ENCODE data around the gene CASKIN2. TPM values are rescaled to one million over a fixed set of nuclear protein-coding genes. Genes with fewer than 3 reads are reported as not detected.

The CASKIN2 gene
- total and polyA plus RNA-seq, 2 of the 4 experiments (the other 2 are of a cell fraction) = 2.9 to 6.9 TPM

GRCh38 chr17:75493476-75494129 lies 21.7 kb downstream of the CASKIN2 start:
- H3K4me1 ChIP-seq (ENCODE audit: control insufficient read depth, insufficient read depth, low read length) = no peaks in the 10 kb centered on the region
- H4K20me1 ChIP-seq (ENCODE audit: insufficient read depth, low read length) = no peaks in the 10 kb centered on the region; the same call in 1 of the 2 replicates
- H2AFZ ChIP-seq (replicated peaks; ENCODE audit: low read length, poor library complexity) = no peak overlapping the region
- no peak overlapping the region for H3K4me3 ChIP-seq (ENCODE audit: insufficient read depth, low read depth, low read length)
- ATAC-seq (ENCODE audit: low read depth) = no peak
- H2AK5ac ChIP-seq (ENCODE audit: low read depth, low read length) = no peak overlapping the region
- no peak overlapping the region for H3K4me2 ChIP-seq (ENCODE audit: low read depth, low read length)
- no peak overlapping the region for H4K8ac ChIP-seq (ENCODE audit: low read depth in 2 of 2, low read length in 2 of 2)
- no peak for DNase-seq
- H2BK120ac ChIP-seq (ENCODE audit: low read depth, low read length) = no peak overlapping the region
- H3K23ac ChIP-seq (ENCODE audit: low read depth, low read length) = no peak overlapping the region
- no peak overlapping the region for H4K5ac ChIP-seq (ENCODE audit: low read depth, low read length)
- no peak overlapping the region for H3K56ac ChIP-seq (ENCODE audit: extremely low read depth, insufficient read depth, low read length)
- no peaks in the 10 kb centered on the region; a peak in 1 of 4 replicates for H3K79me1 ChIP-seq (ENCODE audit: low read depth in 1 of 2, low read length in 2 of 2)
- CTCF ChIA-PET = no interaction called here
- H3K27ac ChIP-seq (ENCODE audit: insufficient read depth, low read length) = no peak overlapping the region
- no TSS peak for BruUV-seq (replicated peaks)
- H2AK9ac ChIP-seq (replicated peaks; ENCODE audit: low read depth, low read length, poor library complexity) = peak overlapping the region; percentile 37
- no peaks in the 10 kb centered on the region for H3K9me1 ChIP-seq (ENCODE audit: insufficient read depth, low read length)
- intact Hi-C loops (cut with micrococcal nuclease) (no loop called here), in situ Hi-C loops (cut with MboI; ENCODE audit: low sequenced_read_pairs) (no loop called here), dilution Hi-C loops (cut with HindIII; ENCODE audit: low sequenced_read_pairs, unreplicated experiment) (no loop called here)
- no peak overlapping the region for H4K91ac ChIP-seq (ENCODE audit: insufficient read depth, low read depth, low read length)
- no peak overlapping the region for H2BK15ac ChIP-seq (ENCODE audit: low read depth, low read length)
- no peak for TF ChIP-seq MAZ (IDR thresholded peaks at IDR 0.05; ENCODE audit: borderline replicate concordance, low read depth, low read length)
- no peak for TF ChIP-seq MAFK (IDR thresholded peaks at IDR 0.05; ENCODE audit: low read depth, low read length)
- no peak for TF ChIP-seq ELK1 (IDR thresholded peaks at IDR 0.05; ENCODE audit: borderline replicate concordance, low read depth, low read length)
- no peak for TF ChIP-seq SMC3 (IDR thresholded peaks at IDR 0.05; ENCODE audit: low read depth, low read length)
- TF ChIP-seq NFE2L2 (IDR thresholded peaks at IDR 0.05; ENCODE audit: low read depth, low read length) = no peak
- no peak for TF ChIP-seq FOS (IDR thresholded peaks at IDR 0.05; ENCODE audit: low read depth, low read length)
- TF ChIP-seq POLR2A (IDR thresholded peaks at IDR 0.05; ENCODE audit: low read depth, low read length) = no peak
- TF ChIP-seq, protein P1, sequence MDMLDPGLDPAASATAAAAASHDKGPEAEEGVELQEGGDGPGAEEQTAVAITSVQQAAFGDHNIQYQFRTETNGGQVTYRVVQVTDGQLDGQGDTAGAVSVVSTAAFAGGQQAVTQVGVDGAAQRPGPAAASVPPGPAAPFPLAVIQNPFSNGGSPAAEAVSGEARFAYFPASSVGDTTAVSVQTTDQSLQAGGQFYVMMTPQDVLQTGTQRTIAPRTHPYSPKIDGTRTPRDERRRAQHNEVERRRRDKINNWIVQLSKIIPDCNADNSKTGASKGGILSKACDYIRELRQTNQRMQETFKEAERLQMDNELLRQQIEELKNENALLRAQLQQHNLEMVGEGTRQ (IDR thresholded peaks at IDR 0.05; ENCODE audit: low read depth, low read length) = no peak
- TF ChIP-seq RAD21 (IDR thresholded peaks at IDR 0.05; ENCODE audit: low read length) = no peak
- no peak for TF ChIP-seq CHD1 (IDR thresholded peaks at IDR 0.05; ENCODE audit: low read depth, low read length)
- TF ChIP-seq CTCF (conservative IDR thresholded peaks at IDR 0.05; ENCODE audit: low read depth, low read length) = no peak
- TF ChIP-seq CEBPB (IDR thresholded peaks at IDR 0.05; ENCODE audit: low read depth, low read length) = no peak
- no peak for TF ChIP-seq MXI1 (IDR thresholded peaks at IDR 0.05; ENCODE audit: borderline replicate concordance, low read depth, low read length)
- TF ChIP-seq RFX5 (IDR thresholded peaks at IDR 0.05; ENCODE audit: low read depth, low read length) = no peak
- no peak for TF ChIP-seq BHLHE40 (IDR thresholded peaks at IDR 0.05; ENCODE audit: low read depth, low read length)
- 96% methylated on average over 10 of the region's 23 CpGs; no CpG with 5 or more reads in 1 of the 2 experiments for WGBS, 2 experiments (ENCODE audit: extremely low coverage in 2 of 2, insufficient read length in 1 of 2)
- H2BK5ac ChIP-seq (ENCODE audit: low read depth, low read length, poor library complexity, severe bottlenecking) = no peak overlapping the region
- POLR2A ChIA-PET (ENCODE audit: unreplicated experiment) = no interaction called here
- H3K14ac ChIP-seq (replicated peaks; ENCODE audit: low read depth, low read length) = no peak overlapping the region
- no peak overlapping the region for H3K18ac ChIP-seq (ENCODE audit: low read depth, low read length)
- H3K9me3 ChIP-seq (ENCODE audit: control insufficient read depth, insufficient read depth, low read length) = no peaks in the 10 kb centered on the region
- no peaks in the 10 kb centered on the region for H3K27me3 ChIP-seq (ENCODE audit: control insufficient read depth, insufficient read depth, low read length)
- H2BK20ac ChIP-seq (ENCODE audit: low read depth, low read length) = no peak overlapping the region
- H3K9ac ChIP-seq (ENCODE audit: low read depth, low read length) = no peak overlapping the region
- H3K36me3 ChIP-seq (ENCODE audit: control insufficient read depth, insufficient read depth, low read length) = peaks cover 57% of the 10 kb centered on the region
- no peak overlapping the region for H3K4ac ChIP-seq (ENCODE audit: low read depth, low read length)

Data from IMR-90 (cell line).